KOPT-K1 (cell line): Measurements from ENCODE around the gene TUFT1.
"Not testable (repeated sequence)": the region's sequence is repeated elsewhere in the genome, so short reads cannot be mapped to it uniquely, and the experiment has no call there.

Source experiments
- H3K27ac ChIP-seq: fragments of 200-600 bp; sonication (generic); 2 replicates; pipeline ENCODE4 v1.5.1; 2016; ENCODE audit warnings: antibody characterized with exemption, mild to moderate bottlenecking, low read depth, low read length; ENCODE audit not compliant: poor library complexity, severe bottlenecking
- H3K36me3 ChIP-seq: fragments of 200-600 bp; sonication (generic); 2 replicates; pipeline ENCODE4 v1.5.1; 2017; ENCODE audit warnings: antibody characterized with exemption, mild to moderate bottlenecking, low read length, moderate library complexity; ENCODE audit not compliant: insufficient read depth
- H3K9me3 ChIP-seq: fragments of 200-600 bp; sonication (generic); 2 replicates; pipeline ENCODE4 v1.5.1; 2017; ENCODE audit warnings: antibody characterized with exemption, low read length, mild to moderate bottlenecking; ENCODE audit not compliant: insufficient read depth, poor library complexity, severe bottlenecking

TUFT1 gene

DNA sequence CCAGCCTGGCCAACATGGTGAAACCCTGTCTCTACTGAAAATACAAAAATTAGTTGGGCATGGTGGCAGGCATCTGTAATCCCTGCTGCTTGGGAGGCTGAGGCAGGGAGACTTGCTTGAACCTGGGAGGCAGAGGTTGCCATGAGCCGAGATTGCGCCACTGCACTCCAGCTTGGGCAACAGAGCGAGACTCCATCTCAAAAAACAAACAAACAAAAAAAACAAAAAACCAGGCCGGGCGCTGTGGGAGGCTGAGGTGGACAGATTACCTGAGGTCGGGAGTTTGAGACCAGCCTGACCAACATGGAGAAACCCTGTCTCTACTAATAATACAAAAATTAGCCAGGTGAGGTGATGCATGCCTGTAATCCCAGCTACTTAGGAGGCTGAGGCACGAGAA lies 17.7 kb upstream of the TUFT1 start:
- not testable (repeated sequence) for H3K9me3 ChIP-seq, H3K27ac ChIP-seq, H3K36me3 ChIP-seq

DNA sequence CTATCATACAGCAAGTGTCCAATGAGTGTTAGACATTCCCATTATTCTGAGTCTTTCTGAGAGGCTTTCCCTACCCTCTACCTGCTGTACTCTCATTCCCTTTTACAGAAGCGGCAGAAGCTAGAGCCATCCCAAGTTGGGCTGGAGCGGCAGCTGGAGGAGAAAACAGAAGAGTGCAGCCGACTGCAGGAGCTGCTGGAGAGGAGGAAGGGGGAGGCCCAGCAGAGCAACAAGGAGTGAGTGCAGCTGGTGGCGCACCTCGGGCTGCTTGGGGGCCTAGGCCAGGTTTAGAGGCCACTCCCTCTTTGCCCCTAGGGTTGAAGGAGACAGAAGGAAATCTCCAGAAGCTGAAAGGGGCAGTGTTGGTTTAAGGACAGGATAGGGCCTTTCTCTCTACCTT lies 16.8 kb upstream of the TUFT1 start:
- H3K36me3 ChIP-seq: no peaks in the 10 kb centered on the region; the same call in 1 of the 2 replicates
- no peak overlapping the region for H3K27ac ChIP-seq
- no peaks in the 10 kb centered on the region for H3K9me3 ChIP-seq

DNA sequence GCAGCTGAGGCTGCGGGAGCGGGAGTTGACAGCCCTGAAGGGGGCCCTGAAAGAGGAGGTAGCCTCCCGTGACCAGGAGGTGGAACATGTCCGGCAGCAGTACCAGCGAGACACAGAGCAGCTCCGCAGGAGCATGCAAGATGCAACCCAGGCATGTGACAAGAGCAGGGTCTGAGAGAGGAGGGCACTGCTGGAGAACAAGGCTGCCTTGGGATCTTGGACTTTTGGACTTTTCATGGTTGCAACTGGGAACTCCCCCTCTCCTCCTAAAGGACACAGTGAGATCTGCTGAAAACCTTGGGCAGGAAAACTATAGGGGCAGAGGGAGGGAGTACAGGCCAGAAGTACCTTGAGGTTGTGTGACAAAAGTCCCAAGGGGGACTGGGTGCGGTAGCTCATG lies 15.4 kb upstream of the TUFT1 start:
- Histone ChIP-seq H3K36me3 (no peaks in the 10 kb centered on the region; the same call in 1 of the 2 replicates), H3K27ac (no peak overlapping the region), H3K9me3 (no peaks in the 10 kb centered on the region)

DNA sequence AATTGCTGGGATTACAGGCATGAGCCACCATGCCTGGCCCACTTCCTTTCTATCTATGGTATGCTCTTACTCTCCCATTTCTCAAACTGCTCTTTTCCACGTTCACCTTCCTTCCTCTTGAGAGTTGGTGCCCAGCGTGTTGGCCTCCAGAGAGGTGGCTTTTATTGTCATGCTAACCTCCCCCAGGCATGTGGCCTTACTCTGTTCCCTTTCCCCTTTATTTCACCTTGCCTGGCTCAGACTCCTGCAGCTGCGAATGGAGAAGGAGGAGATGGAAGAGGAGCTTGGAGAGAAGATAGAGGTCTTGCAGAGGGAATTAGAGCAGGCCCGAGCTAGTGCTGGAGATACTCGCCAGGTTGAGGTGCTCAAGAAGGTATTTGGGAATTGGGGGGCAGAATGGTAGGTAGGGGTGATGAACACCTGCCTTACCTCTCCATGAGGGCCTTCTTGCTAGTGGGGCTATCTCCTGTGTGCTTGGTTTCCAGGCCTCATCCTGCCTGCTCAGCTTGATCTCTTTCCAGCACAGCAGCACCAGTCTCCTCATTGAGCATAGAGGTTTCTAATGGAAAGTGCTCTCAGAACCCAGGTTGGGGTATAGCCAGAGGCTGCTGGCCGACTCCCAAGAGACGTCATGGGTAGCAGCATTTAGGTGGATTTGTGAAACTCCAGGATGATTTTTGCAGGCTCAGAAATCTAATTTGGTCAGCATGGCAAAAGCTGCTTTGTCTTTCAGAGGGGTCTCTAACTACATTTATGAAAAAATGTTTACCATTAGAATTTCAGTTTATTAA lies 13.2 kb upstream of the TUFT1 start:
- Histone ChIP-seq H3K27ac (no peak overlapping the region), H3K36me3 (no peaks in the 10 kb centered on the region; the same call in 1 of the 2 replicates), H3K9me3 (no peaks in the 10 kb centered on the region)

DNA sequence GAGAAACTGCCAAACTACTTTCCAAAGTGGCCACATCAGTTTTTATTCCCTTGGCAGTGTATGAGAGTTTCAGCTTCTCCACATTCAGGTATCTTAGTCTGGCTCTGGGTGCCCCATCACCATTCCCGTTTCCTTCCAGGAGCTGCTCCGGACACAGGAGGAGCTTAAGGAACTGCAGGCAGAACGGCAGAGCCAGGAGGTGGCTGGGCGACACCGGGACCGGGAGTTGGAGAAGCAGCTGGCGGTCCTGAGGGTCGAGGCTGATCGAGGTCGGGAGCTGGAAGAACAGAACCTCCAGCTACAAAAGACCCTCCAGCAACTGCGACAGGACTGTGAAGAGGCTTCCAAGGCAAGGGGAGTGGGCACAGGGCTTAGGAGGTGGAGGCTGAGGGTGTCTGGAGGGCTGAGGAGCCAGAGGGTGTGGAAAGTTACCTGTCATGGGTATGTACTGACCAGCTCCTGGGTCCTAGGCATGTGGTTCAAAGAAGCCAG lies 10.9 kb upstream of the TUFT1 start:
- Histone ChIP-seq H3K27ac (no peak overlapping the region), H3K9me3 (no peaks in the 10 kb centered on the region), H3K36me3 (no peaks in the 10 kb centered on the region; the same call in 1 of the 2 replicates)

DNA sequence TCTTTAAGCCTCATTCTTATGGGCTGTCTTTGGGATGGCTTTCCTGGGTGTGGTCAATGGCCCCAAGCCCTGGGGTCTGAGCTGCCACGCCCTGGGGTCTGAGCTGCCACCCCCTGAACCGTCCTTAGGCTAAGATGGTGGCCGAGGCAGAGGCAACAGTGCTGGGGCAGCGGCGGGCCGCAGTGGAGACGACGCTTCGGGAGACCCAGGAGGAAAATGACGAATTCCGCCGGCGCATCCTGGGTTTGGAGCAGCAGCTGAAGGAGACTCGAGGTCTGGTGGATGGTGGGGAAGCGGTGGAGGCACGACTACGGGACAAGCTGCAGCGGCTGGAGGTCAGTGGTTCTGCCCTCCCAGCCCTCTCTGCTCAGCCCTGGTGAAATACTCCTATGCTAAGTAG lies 10.3 kb upstream of the TUFT1 start:
- no peaks in the 10 kb centered on the region; the same call in 1 of the 2 replicates for H3K36me3 ChIP-seq
- H3K27ac ChIP-seq: no peak overlapping the region
- H3K9me3 ChIP-seq: no peaks in the 10 kb centered on the region

DNA sequence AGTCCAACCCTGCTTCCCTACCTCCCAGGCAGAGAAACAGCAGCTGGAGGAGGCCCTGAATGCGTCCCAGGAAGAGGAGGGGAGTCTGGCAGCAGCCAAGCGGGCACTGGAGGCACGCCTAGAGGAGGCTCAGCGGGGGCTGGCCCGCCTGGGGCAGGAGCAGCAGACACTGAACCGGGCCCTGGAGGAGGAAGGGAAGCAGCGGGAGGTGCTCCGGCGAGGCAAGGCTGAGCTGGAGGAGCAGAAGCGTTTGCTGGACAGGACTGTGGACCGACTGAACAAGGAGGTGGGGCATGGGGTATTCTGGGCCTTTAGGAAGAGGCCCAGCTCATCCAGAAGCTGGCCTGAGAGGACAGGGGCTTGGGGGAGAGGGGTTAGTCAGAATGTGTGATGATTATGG lies 9.6 kb upstream of the TUFT1 start:
- H3K36me3 ChIP-seq: no peaks in the 10 kb centered on the region; the same call in 1 of the 2 replicates

DNA sequence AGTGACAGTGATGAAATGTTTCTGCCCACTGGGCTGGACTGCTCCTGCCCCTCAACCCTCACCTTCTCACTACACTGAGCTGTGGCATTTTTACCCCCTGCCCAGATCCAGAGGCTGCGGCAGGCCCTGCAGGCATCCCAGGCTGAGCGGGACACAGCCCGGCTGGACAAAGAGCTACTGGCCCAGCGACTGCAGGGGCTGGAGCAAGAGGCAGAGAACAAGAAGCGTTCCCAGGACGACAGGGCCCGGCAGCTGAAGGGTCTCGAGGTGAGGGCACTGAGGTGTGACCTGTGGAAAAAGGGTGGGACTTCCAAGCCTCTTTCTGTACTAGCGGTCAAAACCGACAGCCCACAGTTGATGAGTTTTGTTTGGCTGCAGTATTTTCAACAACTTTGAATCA lies 6.2 kb upstream of the TUFT1 start:
- H3K9me3 ChIP-seq: no peaks in the 10 kb centered on the region
- H3K36me3 ChIP-seq: no peaks in the 10 kb centered on the region
- H3K27ac ChIP-seq: no peak overlapping the region

More for the DNA sequence above, 9.6 kb upstream of the TUFT1 start:
- H3K27ac ChIP-seq: no peak overlapping the region
- H3K9me3 ChIP-seq: no peaks in the 10 kb centered on the region

DNA sequence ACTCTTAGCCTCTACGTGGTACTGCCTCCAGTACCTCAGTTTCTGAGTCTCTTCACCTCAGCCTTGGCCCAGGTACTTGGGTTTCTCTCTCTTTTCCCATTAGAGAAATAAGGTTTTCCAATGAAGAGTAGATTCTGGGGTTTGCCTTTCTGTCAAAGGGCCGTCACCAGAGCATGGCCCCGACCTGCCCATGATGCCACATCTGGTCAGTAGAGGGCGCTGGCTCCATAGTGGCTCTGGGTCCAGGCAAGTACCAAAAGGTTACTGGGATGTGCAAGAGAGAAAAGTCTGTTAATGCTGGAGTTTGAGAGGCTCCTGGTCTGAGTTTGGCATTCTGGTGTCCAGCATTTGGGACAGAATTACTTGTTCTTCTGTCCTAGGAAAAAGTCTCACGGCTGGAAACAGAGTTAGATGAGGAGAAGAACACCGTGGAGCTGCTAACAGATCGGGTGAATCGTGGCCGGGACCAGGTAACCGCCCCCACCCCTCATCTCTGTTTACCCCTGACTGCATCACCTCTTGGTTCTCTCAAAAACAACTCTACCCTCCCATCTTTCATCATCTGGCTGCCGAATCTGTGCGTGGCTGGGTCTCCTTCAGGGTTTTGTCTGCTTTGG lies 5.3 kb upstream of the TUFT1 start:
- Histone ChIP-seq H3K9me3 (no peaks in the 10 kb centered on the region), H3K27ac (no peak overlapping the region), H3K36me3 (no peaks in the 10 kb centered on the region)

DNA sequence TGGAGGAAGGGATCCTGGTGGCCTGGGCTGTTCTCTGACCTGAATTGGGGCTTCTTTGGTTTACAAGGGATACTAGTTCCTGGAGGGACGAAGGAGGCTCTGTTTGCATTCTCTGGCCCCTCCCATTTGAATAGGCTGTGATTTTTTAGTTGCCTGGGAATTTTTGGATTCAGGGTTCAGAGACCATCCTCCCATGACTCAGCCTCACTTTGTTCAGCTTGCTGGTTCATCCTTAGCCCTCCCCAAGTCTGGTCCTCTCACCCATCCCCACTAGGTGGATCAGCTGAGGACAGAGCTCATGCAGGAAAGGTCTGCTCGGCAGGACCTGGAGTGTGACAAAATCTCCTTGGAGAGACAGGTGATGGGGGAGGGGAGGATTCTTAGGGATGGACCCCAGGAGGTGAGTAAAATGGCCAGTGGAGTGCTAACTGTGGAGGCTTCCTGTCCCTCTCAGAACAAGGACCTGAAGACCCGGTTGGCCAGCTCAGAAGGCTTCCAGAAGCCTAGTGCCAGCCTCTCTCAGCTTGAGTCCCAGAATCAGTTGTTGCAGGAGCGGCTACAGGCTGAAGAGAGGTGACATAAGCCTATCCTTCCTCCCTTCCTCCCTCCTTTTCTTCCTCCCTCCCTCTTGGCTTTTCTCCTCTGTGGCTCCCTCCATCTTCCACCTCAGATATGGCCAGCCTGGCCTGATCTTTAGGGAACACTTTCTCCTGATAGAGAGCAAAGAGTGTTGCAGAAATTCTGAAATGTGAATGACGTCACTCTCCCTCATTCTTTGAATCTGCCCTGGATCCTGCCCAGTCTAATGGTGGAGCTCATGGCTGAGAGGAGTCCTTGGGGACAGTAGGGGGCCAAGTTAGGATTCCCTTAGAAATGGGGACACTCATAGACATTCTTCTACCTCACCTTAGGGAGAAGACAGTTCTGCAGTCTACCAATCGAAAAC lies 4.5 kb upstream of the TUFT1 start:
- Histone ChIP-seq H3K27ac (no peak overlapping the region), H3K36me3 (no peaks in the 10 kb centered on the region)

DNA sequence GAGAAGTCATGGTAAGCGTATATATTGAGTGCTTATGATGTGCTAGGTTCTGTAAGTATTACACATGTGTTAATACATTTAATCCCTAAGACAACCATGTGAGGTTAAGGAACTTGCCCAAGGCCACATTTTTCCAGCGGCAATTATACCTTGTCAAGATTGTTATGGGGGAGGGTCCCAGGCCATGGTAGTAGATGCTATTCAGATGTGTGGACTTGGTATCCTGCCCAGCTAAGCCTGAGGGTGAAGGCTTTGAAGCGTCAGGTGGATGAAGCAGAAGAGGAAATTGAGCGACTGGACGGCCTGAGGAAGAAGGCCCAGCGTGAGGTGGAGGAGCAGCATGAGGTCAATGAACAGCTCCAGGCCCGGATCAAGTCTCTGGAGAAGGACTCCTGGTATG lies 3.6 kb upstream of the TUFT1 start:
- Histone ChIP-seq H3K9me3 (no peaks in the 10 kb centered on the region), H3K27ac (no peak overlapping the region), H3K36me3 (no peaks in the 10 kb centered on the region)

More for the DNA sequence above, 4.5 kb upstream of the TUFT1 start:
- no peaks in the 10 kb centered on the region for H3K9me3 ChIP-seq

DNA sequence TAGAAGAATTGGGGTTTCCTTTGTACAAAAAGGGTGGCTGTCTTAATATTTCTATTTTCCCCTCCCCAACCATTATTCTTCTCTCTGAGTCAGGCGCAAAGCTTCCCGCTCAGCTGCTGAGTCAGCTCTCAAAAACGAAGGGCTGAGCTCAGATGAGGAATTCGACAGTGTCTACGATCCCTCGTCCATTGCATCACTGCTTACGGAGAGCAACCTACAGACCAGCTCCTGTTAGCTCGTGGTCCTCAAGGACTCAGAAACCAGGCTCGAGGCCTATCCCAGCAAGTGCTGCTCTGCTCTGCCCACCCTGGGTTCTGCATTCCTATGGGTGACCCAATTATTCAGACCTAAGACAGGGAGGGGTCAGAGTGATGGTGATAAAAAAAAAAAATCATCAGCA lies 3.0 kb upstream of the TUFT1 start:
- Histone ChIP-seq H3K9me3 (no peaks in the 10 kb centered on the region), H3K36me3 (no peaks in the 10 kb centered on the region), H3K27ac (no peak overlapping the region)

DNA sequence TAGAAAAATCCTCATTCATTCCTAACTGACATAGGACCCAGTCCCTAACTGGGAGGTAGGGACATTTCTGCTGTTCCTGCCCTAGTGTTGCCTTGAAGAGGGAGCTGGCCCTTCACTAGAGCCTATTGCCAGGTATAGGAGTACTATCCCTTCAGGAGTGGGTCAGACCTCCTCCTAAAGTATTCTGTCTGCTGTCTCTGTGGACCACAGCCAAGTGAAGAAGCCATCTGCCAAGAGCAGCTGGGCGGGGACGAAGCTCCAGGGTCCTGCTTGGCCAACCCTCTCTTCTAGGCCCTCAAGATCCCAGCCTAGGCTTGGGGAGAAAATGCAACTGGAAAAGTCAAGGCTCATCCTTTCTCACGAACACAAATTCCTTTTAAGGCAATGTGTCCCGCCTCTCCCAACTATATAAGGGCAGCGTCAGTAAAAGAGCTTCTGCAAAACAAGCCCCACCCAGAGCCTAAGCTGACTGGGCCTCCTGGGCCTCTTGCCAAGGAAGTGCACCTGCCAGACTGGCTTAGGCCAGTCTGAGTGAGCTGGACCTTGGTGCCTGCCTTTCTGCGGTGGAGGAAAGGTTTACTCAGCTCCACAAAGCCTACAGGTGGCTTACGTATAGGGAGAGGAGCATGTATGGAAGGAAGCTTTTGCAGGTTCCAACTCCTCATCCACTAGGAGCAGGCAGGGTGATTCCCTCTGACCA lies 638 bp upstream of the TUFT1 start:
- Histone ChIP-seq H3K9me3 (no peaks in the 10 kb centered on the region), H3K27ac (no peak overlapping the region), H3K36me3 (no peaks in the 10 kb centered on the region)

DNA sequence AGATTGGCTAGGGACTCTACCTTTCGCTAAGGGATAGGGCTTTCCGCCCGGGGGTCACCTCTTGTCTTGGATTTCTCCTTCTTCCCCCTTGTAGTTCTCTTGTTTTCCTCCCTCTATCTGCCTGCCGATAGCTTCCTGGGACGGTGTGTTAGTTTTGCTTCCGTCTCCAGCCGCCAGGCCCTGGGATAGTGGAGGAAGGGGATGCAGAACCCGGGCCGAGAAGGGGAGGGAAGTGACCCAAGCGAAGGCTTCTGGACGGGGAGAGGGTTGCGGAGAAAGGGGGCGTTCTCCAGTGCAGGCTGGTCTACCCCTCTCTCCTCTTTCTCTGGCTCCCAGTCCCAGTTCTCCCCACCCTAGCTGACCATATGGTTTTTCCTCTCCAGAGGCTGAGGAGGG lies 871 bp downstream of the TUFT1 start:
- no peaks in the 10 kb centered on the region for H3K36me3 ChIP-seq
- no peak overlapping the region for H3K27ac ChIP-seq
- H3K9me3 ChIP-seq: no peaks in the 10 kb centered on the region
